Measurements from ENCODE around the gene LZTS2. TPM values are rescaled to one million over a fixed set of nuclear protein-coding genes. Genes with fewer than 3 reads are reported as not detected.

The LZTS2 gene
- total and polyA plus RNA-seq, 2 experiments from 2014 or later: 27.6 to 88.3 TPM

DNA sequence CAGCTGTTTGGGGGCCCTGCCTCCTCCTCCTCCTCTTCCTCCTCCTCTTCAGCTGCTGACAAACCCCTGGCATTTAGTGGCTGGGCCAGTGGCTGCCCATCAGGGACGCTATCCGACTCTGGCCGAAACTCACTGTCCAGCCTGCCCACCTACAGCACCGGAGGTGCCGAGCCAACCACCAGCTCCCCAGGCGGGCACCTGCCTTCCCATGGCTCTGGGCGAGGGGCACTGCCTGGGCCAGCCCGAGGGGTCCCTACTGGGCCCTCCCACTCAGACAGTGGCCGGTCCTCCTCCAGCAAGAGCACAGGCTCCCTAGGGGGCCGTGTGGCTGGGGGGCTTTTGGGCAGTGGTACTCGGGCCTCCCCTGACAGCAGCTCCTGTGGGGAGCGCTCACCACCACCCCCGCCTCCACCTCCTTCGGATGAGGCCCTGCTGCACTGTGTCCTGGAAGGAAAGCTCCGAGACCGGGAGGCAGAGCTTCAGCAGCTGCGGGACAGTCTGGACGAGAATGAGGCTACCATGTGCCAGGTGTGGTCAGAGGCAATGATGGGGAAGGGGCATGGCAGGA lies 4.1 kb downstream of the LZTS2 start (continued):
- TF ChIP-seq, protein P1, sequence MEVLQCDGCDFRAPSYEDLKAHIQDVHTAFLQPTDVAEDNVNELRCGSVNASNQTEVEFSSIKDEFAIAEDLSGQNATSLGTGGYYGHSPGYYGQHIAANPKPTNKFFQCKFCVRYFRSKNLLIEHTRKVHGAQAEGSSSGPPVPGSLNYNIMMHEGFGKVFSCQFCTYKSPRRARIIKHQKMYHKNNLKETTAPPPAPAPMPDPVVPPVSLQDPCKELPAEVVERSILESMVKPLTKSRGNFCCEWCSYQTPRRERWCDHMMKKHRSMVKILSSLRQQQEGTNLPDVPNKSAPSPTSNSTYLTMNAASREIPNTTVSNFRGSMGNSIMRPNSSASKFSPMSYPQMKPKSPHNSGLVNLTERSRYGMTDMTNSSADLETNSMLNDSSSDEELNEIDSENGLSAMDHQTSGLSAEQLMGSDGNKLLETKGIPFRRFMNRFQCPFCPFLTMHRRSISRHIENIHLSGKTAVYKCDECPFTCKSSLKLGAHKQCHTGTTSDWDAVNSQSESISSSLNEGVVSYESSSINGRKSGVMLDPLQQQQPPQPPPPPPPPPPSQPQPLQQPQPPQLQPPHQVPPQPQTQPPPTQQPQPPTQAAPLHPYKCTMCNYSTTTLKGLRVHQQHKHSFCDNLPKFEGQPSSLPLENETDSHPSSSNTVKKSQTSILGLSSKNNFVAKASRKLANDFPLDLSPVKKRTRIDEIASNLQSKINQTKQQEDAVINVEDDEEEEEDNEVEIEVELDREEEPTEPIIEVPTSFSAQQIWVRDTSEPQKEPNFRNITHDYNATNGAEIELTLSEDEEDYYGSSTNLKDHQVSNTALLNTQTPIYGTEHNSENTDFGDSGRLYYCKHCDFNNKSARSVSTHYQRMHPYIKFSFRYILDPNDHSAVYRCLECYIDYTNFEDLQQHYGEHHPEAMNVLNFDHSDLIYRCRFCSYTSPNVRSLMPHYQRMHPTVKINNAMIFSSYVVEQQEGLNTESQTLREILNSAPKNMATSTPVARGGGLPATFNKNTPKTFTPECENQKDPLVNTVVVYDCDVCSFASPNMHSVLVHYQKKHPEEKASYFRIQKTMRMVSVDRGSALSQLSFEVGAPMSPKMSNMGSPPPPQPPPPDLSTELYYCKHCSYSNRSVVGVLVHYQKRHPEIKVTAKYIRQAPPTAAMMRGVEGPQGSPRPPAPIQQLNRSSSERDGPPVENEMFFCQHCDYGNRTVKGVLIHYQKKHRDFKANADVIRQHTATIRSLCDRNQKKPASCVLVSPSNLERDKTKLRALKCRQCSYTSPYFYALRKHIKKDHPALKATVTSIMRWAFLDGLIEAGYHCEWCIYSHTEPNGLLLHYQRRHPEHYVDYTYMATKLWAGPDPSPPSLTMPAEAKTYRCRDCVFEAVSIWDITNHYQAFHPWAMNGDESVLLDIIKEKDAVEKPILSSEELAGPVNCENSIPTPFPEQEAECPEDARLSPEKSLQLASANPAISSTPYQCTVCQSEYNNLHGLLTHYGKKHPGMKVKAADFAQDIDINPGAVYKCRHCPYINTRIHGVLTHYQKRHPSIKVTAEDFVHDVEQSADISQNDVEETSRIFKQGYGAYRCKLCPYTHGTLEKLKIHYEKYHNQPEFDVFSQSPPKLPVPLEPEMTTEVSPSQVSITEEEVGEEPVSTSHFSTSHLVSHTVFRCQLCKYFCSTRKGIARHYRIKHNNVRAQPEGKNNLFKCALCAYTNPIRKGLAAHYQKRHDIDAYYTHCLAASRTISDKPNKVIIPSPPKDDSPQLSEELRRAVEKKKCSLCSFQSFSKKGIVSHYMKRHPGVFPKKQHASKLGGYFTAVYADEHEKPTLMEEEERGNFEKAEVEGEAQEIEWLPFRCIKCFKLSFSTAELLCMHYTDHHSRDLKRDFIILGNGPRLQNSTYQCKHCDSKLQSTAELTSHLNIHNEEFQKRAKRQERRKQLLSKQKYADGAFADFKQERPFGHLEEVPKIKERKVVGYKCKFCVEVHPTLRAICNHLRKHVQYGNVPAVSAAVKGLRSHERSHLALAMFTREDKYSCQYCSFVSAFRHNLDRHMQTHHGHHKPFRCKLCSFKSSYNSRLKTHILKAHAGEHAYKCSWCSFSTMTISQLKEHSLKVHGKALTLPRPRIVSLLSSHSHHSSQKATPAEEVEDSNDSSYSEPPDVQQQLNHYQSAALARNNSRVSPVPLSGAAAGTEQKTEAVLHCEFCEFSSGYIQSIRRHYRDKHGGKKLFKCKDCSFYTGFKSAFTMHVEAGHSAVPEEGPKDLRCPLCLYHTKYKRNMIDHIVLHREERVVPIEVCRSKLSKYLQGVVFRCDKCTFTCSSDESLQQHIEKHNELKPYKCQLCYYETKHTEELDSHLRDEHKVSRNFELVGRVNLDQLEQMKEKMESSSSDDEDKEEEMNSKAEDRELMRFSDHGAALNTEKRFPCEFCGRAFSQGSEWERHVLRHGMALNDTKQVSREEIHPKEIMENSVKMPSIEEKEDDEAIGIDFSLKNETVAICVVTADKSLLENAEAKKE (CRISPR knock-in tag; IDR thresholded peaks at IDR 0.05): no peak
- TF ChIP-seq EZH2phosphoT487 (IDR thresholded peaks at IDR 0.05; ENCODE audit: unreplicated experiment): no peak

DNA sequence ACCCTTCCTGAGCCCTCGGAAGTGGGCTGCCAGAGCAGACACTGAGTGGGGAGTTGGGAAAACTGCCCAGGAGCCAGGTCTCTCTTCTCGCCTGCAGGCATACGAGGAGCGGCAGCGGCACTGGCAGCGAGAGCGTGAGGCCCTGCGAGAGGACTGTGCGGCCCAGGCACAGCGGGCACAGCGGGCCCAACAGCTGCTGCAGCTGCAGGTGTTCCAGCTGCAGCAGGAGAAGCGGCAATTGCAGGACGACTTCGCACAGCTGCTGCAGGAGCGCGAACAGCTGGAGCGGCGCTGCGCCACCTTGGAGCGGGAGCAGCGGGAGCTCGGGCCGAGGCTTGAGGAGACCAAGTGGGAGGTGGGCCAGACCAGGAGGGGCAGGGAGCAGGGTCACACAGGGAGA lies 5.8 kb downstream of the LZTS2 start:
- Histone ChIP-seq H3K27ac (ENCODE audit: low read depth) (no peak overlapping the region), H3K27me3 (ENCODE audit: insufficient read depth) (no peaks in the 10 kb centered on the region), H3K4me2 (no peak overlapping the region), H4K20me1 (replicated peaks; ENCODE audit: insufficient read depth) (0 out of 2 replicates have a peak, but pooled peaks cover 7% of the 10 kb centered on the region), H3K4me1 (ENCODE audit: insufficient read depth) (peaks cover 11% of the 10 kb centered on the region), H3F3A (replicated peaks; ENCODE audit: low read depth) (0 out of 2 replicates have a peak, but pooled peaks cover 3% of the 10 kb centered on the region), H3K79me2 (replicated peaks; ENCODE audit: insufficient read depth) (peaks cover 16% of the 10 kb centered on the region), H2AFZ (no peak overlapping the region), H3K36me3 (ENCODE audit: insufficient read depth) (no peaks in the 10 kb centered on the region; the same call in 1 of the 2 replicates), H3K4me3 (no peak overlapping the region), H3K9me2 (ENCODE audit: insufficient read depth) (no peaks in the 10 kb centered on the region)
- ATAC-seq (no peak), DNase-seq (ENCODE audit: low spot score) (no peak)
- Mint-ChIP-seq H3K36me3 (ENCODE audit: low read depth) (peaks cover 38% of the 10 kb centered on the region), H3K9me3 (no peaks in the 10 kb centered on the region; the same call in 2 of the 3 replicates), H3K4me3 (no peak overlapping the region), H3K27ac (no peak overlapping the region), H3K27me3 (ENCODE audit: insufficient read depth, low read depth, poor library complexity) (peaks cover 12% of the 10 kb centered on the region), H3K4me1 (peaks cover 17% of the 10 kb centered on the region)
- TF ChIP-seq EZH2 (IDR thresholded peaks at IDR 0.05; ENCODE audit: low read depth, unreplicated experiment): no peak
- no peak for TF ChIP-seq NANOG (IDR thresholded peaks at IDR 0.05; ENCODE audit: borderline replicate concordance)
- TF ChIP-seq, protein P1 (CRISPR knock-in tag; IDR thresholded peaks at IDR 0.05): no peak
- TF ChIP-seq, protein P2, sequence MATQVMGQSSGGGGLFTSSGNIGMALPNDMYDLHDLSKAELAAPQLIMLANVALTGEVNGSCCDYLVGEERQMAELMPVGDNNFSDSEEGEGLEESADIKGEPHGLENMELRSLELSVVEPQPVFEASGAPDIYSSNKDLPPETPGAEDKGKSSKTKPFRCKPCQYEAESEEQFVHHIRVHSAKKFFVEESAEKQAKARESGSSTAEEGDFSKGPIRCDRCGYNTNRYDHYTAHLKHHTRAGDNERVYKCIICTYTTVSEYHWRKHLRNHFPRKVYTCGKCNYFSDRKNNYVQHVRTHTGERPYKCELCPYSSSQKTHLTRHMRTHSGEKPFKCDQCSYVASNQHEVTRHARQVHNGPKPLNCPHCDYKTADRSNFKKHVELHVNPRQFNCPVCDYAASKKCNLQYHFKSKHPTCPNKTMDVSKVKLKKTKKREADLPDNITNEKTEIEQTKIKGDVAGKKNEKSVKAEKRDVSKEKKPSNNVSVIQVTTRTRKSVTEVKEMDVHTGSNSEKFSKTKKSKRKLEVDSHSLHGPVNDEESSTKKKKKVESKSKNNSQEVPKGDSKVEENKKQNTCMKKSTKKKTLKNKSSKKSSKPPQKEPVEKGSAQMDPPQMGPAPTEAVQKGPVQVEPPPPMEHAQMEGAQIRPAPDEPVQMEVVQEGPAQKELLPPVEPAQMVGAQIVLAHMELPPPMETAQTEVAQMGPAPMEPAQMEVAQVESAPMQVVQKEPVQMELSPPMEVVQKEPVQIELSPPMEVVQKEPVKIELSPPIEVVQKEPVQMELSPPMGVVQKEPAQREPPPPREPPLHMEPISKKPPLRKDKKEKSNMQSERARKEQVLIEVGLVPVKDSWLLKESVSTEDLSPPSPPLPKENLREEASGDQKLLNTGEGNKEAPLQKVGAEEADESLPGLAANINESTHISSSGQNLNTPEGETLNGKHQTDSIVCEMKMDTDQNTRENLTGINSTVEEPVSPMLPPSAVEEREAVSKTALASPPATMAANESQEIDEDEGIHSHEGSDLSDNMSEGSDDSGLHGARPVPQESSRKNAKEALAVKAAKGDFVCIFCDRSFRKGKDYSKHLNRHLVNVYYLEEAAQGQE (IDR thresholded peaks at IDR 0.05; ENCODE audit: unreplicated experiment): no peak
